ENCODE data around the gene TMEM132C.

The TMEM132C gene

DNA sequence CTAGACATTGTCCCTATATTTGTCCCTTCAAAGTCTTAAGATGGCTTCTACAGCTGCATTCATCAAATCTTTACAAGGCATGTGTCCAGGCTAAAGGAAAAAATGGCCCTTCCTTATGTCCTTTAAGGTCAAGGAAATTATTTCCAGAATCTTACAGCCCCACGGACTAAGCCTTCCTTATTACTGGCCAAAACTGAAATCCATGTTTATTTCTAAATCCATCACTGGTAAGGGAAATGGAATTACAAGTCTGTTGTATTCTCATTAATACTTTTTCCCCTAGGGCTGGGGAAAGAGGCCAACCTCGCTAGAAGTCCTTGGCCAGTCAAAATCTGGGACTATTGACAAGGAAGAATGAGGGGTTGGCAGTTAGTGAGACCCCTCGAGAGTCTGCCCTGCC, 252.5 kb downstream of the TMEM132C start:
- Histone ChIP-seq H3K27ac (no peak overlapping the region), H3K27me3 (replicated peaks) (no peaks in the 10 kb centered on the region), H3K36me3 (replicated peaks) (no peaks in the 10 kb centered on the region), H3K4me3 (ENCODE audit: low read depth, low read length) (no peak overlapping the region)
- DNase-seq, result no peak
- in situ Hi-C loops (cut with HindIII; ENCODE audit: low pct_ligation_motif_present, low sequenced_read_pairs), result no loop called here
- no peak for TF ChIP-seq CTCF (IDR thresholded peaks at IDR 0.05; ENCODE audit: low read depth, low read length, missing control alignments)

DNA sequence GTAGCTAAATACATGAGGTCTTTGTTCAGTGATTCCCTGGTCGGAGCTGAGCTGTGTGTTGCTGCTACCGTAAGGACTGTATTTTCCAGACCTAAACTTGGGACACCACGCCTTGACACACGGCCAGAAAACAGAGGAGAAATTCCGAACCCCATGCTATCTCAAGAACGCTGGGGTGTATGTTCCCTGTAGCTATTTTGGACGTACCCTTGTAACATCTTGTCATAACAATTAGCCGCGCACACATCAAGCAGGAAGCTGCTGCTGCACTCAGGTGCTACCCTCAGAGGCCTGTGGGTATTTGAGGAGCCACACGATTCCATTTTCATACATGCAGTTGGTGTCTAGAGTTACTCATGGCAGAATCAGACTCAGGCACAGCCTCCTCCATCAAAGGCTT, 255.0 kb downstream of the TMEM132C start:
- no peak for TF ChIP-seq CTCF (IDR thresholded peaks at IDR 0.05; ENCODE audit: low read depth, low read length, missing control alignments)
- no peak overlapping the region for H3K27ac ChIP-seq
- H3K27me3 ChIP-seq (replicated peaks), result no peaks in the 10 kb centered on the region
- in situ Hi-C loops (cut with HindIII; ENCODE audit: low pct_ligation_motif_present, low sequenced_read_pairs), result no loop called here
- no peak overlapping the region for H3K4me3 ChIP-seq (ENCODE audit: low read depth, low read length)
- H3K36me3 ChIP-seq (replicated peaks), result no peaks in the 10 kb centered on the region
- no peak for DNase-seq

- Histone ChIP-seq H3K27me3 (replicated peaks) (no peaks in the 10 kb centered on the region), H3K36me3 (replicated peaks) (no peaks in the 10 kb centered on the region), H3K4me3 (ENCODE audit: low read depth, low read length) (no peak overlapping the region), H3K27ac (no peak overlapping the region)
- no peak for TF ChIP-seq CTCF (IDR thresholded peaks at IDR 0.05; ENCODE audit: low read depth, low read length, missing control alignments)
- no peak for DNase-seq
- in situ Hi-C loops (cut with HindIII; ENCODE audit: low pct_ligation_motif_present, low sequenced_read_pairs), result no loop called here
Observed at GRCh38 chr12:128524439-128524838, 257.5 kb downstream of the TMEM132C start.

- DNase-seq, result no peak
- Histone ChIP-seq H3K27ac (no peak overlapping the region), H3K4me3 (ENCODE audit: low read depth, low read length) (no peak overlapping the region), H3K27me3 (replicated peaks) (no peaks in the 10 kb centered on the region), H3K36me3 (replicated peaks) (no peaks in the 10 kb centered on the region)
- no peak for TF ChIP-seq CTCF (IDR thresholded peaks at IDR 0.05; ENCODE audit: low read depth, low read length, missing control alignments)
- in situ Hi-C loops (cut with HindIII; ENCODE audit: low pct_ligation_motif_present, low sequenced_read_pairs), result no loop called here
Observed at GRCh38 chr12:128531170-128531569, 264.2 kb downstream of the TMEM132C start.

DNA sequence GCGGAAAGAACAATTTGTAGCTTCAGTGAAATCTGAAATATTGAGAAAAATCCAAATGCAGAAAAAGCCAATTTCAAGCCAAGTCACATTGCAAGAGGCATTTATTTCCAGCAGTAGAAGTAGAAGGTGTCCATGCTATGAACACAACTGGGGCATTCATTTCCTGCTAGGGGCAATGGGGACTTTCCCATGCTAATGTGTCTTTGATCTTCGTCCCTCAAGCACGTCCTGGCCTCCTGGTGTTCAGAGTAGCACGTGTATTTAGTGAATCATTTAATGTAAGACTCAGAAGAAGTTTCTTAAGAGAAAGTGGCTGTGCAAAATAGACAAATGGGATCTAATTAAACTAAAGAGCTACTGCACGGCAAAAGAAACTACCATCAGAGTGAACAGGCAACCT, 267.9 kb downstream of the TMEM132C start:
- in situ Hi-C loops (cut with HindIII; ENCODE audit: low pct_ligation_motif_present, low sequenced_read_pairs), result no loop called here
- TF ChIP-seq CTCF (IDR thresholded peaks at IDR 0.05; ENCODE audit: low read depth, low read length, missing control alignments), result no peak

GRCh38 chr12:128536810-128537209, 269.8 kb downstream of the TMEM132C start:
- H3K27me3 ChIP-seq (replicated peaks), result no peaks in the 10 kb centered on the region
- in situ Hi-C loops (cut with HindIII; ENCODE audit: low pct_ligation_motif_present, low sequenced_read_pairs), result no loop called here
- no peak overlapping the region for H3K4me3 ChIP-seq (ENCODE audit: low read depth, low read length)
- no peak overlapping the region for H3K27ac ChIP-seq
- no peak for DNase-seq
- no peaks in the 10 kb centered on the region for H3K36me3 ChIP-seq (replicated peaks)
- no peak for TF ChIP-seq CTCF (IDR thresholded peaks at IDR 0.05; ENCODE audit: low read depth, low read length, missing control alignments)

More for the DNA sequence above, 267.9 kb downstream of the TMEM132C start:
- H3K4me3 ChIP-seq (ENCODE audit: low read depth, low read length), result no peak overlapping the region
- H3K36me3 ChIP-seq (replicated peaks), result no peaks in the 10 kb centered on the region
- H3K27ac ChIP-seq, result no peak overlapping the region
- no peak for DNase-seq
- no peaks in the 10 kb centered on the region for H3K27me3 ChIP-seq (replicated peaks)

Data from brain microvascular endothelial cell (primary cell).